Measurements from ENCODE around the gene ADGRG3.
"Not testable (repeated sequence)": the region's sequence is repeated elsewhere in the genome, so short reads cannot be mapped to it uniquely, and the experiment has no call there.

Gene ADGRG3

DNA sequence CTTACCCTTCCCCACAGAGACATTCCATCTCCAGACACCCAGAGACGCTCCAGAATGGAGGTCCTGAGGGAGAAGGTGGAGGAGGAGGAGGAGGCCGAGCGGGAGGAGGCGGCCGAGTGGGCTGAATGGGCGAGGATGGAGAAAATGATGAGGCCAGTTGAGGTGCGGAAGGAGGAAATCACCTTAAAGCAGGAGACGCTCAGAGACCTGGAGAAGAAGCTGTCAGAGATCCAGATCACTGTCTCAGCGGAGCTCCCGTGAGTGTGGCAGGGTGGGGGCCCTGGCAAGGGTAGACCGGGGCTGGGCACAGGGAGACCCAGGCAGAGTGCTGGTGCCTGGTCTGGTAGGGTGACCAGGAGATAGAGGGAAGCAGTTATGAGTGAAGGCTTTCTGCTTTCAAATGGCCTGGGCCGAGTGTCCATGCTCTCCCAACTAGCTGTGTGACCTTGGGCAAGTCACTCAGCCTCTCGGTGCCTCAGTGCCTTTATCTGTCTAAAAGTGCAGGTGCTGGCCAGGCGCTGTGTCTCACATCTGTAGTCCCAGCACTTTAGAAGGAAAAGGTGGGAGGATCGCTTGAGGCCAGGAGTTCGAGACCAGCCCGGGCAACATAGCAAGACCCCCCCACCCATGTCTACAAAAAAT, 29.9 kb downstream of the ADGRG3 start:
- no peak for DNase-seq

DNA sequence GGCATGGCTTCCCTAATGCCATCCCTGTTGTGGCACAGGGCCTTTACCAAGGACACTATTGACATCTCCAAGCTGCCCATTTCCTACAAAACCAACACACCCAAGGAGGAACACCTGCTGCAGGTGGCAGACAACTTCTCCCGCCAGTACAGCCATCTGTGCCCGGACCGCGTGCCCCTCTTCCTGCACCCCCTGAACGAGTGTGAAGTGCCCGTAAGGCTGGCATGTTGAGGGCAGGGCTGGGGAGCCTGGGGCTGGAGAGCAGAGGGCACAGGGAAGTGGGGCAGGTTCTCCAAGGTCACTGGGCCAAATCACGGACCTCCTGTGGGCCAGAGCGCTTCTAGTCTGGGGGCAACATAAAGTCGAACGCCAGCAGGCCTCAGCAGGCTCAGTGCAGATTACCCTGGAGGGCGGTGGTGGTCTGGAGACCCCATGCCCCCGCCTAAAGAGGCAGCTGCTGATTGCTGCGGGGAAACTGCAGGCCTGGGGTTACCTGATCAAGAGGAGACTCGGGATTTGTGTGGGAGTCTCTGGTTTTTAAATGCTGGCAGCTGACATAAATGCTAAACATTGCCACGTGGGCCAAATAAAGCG, 30.8 kb downstream of the ADGRG3 start:
- DNase-seq: no peak

DNA sequence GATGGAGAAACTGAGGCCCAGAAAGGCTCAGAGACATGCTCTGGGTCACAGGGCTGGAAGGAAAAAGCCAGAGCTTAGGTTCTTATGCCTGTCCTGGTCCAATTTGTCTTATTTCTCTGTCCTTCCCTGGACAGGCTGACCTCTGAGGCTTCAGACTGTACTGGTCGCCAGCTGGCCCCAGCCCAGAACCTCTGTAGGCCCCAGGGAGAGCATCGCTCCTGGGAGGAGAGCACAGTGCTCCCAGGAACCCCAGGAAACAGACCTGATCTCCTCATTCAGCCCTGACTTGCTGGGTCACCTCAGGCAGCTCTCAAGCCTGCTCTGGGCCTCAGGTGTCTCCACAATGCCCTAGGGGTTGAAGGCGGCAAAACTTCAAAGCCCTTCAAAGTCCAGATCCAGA, 31.4 kb downstream of the ADGRG3 start:
- no peak for DNase-seq

DNA sequence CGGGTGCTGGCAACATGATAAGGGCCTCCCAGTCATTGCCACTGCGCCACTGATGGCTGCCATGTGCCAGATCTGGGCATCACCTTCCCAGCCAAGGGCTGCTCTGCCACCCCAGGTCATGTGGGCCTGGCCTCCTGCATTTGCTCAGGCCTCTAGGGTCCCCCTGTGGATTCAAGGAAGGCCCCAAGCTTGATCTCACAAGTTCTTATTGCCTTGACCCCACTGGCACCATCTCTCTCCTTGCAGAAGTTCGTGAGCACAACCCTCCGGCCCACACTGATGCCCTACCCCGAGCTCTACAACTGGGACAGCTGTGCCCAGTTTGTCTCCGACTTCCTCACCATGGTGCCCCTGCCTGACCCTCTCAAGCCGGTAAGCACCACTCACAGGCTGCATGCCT, 31.8 kb downstream of the ADGRG3 start:
- no peak for DNase-seq

DNA sequence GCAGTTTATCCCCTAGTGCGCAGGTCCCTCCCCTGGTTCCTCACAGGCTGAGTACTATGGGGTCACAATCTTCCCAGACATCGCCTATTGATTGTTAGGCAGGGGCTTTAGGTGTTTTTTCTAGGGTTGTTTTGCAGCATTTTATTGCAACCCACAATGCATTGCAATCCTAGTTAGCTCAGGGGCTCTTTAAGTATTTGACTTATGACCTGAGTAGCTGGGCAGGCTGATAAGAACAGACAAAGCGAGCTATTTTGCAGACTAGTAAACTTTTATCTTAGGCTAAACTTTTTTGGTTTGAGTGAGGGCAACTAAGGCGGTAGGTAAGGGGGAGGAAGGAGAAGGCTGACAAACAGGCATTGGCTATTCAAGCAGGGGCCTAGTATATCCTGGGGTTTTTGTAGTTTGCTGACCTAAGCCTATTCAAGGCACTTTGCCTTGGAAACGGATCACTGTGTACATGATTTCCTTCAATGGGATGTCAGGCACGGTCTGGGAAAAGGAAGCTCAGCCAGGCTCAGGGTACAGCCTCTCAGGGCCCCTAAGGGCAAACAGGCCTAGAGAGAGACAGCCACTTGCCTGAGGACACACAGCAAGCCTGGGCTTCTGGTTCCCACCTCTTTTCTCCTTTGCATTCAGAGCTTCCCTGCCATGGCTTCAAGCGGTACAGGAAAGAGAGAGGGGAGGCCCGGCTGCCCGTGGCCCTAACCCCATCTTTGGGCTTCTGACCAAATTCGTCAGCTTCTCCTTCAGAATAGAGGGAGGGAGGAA, 32.9 kb downstream of the ADGRG3 start:
- DNase-seq: no peak

DNA sequence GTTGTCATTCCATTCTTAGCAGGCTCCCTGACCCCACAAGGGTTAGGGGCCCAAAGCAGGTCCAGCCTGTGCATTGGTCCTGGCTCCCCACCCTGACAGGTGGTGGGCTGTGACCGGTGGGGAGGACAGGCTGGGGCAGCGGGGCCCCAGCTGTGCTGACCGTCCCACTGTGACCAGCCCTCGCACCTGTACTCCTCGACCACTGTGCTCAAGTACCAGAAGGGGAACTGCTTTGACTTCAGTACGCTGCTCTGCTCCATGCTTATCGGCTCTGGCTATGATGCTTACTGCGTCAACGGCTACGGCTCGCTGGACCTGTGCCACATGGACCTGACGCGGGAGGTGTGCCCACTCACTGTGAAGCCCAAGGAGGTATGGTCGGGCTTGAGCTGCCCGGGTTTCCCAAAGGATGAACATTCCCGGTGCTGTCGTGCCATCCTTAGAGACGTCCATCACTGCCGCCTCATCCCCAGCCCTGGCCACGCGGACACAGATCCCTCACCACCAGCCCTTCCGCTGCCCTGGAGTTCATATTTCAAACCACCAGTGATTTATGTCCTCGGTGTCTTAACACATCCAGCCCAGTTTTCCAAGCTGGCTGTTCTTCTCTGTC, 33.8 kb downstream of the ADGRG3 start:
- no peak for DNase-seq

DNA sequence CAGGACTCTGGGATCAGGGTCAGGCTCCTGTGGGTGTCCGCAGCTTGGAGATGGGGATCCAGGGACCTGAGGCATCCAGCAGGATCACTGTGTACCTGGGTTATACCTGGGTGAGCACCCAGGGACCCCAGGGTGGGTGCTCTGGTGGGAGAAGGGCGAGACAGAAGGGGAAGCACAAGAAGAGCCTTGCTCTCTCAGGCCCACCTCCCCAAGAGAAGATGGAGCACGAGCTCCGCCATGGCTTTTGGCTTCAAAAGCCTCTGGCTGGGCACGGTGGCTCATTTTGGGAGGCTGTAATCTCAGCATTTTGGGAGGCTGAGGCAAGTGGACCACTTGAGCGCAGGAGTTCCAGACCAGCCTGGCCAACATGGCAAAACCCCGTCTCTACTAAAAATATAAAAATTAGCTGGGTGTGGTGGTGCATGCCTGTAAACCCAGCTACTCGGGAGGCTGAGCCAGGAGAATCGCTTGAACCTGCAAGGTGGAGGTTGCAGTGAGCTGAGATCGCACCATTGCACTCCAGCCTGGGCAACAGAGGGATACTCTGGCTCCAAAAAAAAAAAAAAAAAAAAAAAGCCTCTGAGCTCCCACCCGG, 35.4 kb downstream of the ADGRG3 start:
- DNase-seq: no peak

DNA sequence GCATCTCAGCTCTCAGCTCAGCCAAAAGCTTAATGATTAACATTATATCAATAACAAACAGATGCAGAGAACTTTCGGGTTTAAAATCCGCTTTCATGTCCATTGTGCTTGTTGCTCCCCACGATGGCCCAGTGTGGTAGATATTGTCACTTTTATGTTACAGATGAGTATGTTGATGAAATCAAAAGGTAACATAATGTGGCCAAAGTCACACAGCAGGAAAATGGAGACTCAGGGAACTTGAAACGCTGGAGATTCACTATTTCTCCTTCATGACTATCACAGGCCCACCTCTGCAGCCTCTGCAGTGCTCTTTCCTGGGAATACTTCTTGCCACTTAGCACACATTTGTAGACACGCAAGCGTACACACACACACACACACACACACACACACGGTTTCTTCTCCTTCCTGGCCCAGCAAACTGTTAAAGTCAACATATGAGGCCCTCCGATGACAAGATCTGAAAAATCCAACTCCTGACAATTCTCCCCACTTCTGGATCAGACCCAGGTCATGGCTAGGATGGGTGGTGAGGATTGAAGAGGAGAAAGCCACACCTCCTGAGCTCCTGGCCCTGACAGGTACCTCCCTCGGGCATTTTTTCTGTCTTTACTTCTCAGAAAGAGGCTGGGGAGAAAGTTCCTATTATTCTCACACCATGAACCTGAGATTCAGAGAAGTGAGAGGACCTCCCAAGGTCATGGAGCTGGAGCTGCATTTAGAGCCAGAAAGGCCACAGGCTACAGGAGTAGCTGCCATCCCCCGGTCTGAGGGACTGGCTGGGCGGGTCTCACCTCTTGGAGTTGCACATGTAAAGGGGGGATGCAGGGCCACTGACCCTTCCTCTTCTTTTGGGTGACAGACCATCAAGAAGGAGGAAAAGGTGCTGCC, 36.2 kb downstream of the ADGRG3 start:
- no peak for DNase-seq

DNA sequence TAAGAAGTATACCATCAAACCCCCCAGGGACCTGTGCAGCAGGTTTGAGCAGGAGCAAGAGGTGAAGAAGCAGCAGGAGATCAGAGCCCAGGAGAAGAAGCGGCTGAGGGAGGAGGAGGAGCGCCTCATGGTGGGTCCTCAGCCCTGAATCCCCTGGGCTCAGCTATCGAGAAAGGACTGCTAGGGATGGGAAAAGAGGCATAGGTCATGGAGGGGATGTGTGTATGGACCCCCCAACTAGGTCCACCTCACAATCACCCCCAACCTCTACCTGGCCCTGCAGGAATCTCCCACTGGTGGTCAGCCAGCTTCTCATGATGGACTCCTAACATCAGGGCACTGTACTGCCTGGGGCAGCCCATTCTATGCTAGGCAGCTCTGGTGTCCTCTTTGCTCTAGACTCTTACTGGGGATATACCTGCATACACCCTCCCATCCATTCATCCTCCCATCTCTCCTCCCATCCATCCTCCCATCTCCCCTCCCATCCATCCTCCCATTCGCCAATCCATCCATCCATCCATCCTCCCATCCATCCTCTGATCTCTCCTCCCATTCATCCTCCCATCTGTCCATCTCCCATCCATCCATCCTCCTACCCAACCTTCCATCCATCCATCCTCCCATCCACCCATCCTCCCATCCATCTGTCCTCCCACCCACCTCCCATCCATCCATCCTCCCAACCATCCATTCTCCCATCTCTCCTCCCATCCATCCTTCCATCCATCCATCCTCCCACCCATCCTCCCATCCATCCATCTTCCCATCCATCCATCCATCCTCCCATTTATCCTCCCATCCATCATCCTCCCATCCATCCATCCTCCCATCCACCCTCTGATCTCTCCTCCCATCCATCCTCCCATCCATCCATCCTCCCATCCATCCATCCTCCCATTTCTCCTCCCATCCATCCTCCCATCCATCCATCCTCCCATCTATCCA, 37.1 kb downstream of the ADGRG3 start:
- no peak for DNase-seq

DNA sequence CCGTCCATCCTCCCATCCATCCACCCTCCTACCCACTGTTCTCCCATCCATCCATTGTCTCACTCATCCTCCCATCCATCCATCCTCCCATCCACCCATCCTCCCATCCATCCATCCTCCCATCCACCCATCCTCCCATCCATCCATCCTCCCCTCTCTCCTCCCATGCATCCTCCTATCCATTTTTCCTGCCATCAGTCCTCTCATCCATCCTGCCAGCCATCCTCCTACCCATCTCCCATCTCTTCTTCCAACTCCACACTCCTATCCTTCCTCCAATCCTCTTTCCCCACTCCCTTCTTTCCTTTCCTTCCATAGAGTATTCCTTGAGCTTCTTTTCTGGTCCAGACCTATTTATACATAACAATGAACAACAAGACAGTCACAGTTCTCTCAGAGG, 38.6 kb downstream of the ADGRG3 start:
- DNase-seq: no peak

DNA sequence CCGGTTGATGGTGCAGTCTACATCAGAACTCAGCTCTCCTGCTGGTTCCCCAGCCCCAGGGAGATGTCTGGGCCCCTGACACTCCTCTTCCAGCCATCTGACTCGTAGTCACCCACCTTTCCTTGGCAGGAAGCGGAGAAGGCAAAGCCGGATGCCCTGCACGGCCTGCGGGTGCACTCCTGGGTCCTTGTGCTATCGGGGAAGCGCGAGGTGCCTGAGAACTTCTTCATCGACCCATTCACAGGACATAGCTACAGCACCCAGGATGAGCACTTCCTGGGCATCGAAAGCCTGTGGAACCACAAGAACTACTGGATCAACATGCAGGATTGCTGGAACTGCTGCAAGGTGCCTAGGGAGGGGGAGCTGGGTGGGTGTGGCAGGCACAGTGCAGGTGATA, 39.2 kb downstream of the ADGRG3 start:
- no peak for DNase-seq

DNA sequence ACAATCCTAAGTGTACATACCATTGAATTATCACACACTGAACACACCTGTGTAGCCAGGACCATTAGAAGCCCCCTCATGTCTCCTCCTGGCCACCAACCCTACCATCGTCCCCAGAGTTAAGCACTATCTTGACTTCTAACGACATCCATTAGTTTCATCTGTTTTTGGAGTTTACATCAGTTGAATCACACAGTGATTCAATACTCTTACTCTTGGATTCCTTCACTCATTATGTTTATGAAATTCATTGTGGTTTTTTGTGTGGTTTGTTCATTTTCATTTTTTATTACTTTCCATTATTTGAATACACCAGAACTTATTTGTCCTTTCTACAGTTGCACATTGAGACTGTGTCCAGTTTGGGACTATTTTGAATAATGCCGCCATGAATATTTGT, 40.1 kb downstream of the ADGRG3 start:
- DNase-seq: no peak

DNA sequence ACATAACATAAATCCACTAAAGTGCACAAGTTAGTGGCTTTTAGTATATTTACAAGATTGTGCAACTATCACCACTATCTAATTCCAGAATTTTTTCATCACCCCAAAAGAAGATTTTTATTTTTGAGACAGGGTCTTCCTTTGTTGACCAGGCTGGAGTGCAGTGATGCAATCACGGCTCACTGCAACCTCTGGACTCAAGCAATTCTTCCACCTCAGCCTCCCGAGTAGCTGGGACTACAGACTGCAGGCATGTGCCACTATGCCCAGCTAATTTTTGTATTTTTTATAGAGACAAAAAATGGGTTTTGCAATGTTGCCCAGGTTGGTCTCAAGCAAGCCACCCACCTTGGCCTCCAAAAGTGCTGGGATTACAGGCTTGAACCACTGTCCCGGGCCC, 41.6 kb downstream of the ADGRG3 start:
- DNase-seq: no peak

DNA sequence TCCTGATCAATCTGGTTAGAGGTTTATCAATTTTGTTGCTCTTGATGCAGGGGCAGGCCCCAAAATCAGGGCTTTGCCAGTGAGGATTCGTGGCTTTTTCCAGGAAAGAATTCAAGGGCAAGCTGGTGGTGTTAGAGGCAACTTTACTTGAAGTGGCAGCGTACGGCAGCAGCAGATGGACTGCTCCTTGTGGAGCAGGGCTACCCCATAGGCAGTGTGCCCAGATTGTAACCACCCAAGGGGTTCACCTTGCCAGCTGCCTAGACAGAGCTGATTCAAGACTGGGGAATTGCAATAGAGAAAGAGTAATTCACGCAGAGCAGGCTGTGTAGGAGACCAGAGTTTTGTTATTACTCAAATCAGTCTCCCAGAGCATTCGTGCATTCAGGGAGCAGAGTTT, 43.2 kb downstream of the ADGRG3 start:
- no peak for DNase-seq

DNA sequence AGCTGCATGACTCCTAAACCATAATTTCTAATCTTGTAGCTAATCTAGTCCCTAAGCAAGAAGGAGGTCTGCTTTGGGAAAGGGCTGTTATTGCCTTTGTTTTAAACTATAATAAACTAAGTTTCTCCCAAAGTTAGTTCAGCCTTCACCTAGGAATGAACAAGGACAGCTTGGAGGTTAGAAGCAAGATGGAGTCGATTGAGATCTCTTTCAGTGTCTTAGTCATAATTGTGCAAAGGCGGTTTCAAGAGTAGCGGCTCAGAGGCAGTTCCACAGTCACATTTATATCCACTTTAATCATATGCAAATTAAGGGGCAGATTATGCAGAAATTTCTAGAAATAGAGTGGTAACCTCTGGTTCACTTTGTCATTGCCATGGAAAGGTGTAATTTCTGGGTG, 43.9 kb downstream of the ADGRG3 start:
- DNase-seq: no peak

DNA sequence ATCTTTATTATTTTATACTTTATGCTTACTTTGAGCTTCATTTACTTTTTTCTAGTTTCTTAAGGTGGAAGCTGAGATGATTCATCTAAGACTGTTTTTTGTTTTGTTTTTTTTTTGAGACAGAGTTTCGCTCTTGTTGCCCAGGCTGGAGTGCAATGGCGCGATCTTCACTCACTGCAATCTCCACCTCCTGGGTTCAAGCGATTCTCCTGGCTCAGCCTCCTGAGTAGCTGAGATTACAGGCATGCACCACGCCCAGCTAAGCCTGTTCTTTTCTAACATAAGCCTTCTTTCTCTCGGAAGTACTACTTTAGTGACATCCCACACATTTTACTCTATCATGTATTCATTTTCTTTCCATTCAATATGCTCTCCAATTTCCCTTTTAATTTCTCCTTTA, 44.5 kb downstream of the ADGRG3 start:
- DNase-seq: not testable (repeated sequence)

DNA sequence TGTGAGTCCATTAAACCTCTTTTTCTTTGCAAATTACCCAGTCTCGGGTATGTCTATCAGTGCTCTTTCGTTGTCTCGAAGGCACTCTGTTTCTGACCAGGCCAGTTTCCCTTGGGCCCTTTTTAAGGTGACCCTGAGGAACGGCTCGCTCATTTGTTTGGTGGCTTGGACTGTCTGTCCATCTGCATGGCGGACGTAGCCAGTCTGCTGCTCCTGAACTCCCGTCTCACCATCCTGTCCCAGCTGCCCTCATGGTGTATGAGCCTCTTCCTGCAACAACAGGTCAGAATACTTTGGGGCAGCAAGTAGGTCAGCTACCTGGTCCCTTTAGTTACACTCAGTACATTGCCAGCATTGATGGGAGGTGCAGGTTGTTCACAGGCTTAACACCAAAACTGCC, 45.5 kb downstream of the ADGRG3 start:
- no peak for DNase-seq

DNA sequence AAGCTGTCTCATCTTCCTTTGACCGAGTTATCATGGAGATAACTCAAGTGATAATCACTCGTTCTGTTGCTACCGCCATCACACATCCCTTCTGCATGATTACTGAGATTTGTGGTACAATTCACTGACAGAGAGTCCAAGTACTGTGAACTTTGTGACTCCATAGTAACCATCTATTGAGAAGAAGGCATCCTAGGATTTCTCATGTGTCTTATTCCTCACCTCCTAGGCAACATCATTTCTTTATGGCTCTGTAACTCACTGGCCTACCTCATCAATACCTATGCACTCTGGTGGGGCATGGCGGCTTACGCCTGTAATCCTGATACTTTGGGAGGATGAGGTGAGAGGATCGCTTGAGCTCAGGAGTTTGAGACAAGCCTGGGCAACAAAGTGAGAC, 45.9 kb downstream of the ADGRG3 start:
- DNase-seq: no peak

DNA sequence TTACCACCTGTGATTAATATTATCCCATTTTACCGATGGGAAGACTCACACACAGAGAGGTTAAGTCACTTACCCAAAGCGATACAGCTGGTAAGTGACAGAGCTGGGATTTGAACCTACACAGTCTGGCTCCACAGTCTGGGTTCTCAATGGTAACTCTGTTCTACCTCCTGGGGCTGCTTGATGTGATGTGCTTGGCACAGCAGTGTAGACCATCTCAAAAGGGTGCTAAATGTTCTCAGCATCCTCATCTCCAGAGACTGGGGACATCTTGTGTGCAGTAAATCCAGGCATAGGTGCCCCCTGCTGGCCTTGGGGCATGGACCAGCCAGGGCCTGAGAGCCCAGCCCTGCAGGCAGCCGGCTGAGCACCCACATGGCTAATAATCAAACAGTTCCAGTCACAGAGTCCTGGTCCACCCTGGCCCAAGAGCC, 52.1 kb downstream of the ADGRG3 start:
- DNase-seq: peak; percentile 13

DNA sequence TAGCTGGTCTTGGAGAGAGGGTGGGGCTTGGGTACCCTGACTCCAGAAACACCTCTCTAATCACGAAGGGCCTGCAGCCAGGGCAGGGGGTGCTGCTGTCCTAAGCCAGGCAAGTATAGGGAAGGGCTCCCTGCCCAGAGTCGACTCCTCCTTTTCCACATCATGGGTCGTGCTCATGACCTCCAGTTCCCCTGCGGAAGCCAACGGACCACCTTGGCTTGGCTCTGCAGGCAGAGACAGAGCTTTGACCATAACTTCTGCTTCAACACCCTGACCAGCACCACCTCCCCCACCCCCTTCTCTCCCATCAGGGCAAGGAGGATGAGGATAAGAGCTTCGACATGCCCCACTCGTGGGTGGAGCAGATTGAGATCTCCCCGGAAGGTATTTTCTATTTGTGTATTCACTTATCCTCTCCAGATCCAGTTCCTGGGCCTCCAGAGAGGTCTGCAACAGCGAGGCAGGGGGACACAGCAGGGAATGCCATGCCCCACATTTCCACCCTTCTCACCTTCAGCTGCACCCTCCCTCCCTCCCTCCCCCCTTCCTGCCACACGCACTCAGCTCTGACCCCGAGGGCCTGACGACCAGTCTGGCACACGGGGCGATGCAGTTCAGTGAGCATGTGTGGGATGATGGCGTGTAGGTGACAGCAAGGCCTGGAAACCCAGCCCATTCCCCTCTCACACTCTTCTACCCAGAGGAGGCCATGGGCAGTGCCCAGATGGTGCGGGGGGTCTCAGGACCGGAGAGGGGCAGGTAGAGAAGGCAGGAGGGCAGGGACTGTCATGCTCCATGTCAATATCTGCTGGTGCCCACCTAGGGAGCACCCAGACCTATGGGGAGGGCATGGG, 53.5 kb downstream of the ADGRG3 start:
- DNase-seq: no peak

DNA sequence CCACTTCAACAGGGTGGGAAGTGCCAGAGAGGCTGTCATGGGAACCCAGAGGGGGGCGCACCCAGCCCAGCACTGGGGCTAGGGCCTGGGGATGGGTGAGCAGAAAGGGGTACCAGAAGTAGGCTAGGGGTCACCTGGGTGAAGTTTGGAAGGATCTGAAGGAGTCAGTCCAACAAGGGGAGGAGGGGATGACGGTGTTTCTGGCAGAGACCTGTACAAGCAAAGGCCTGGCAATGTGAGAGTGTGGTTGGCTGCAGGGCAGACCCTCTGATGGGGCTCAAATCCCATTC, 54.0 kb downstream of the ADGRG3 start:
- DNase-seq: no peak
